Measurements from ENCODE around the gene LRRC4B. TPM values are rescaled to one million over a fixed set of nuclear protein-coding genes. Genes with fewer than 3 reads are reported as not detected.

LRRC4B gene
- total and polyA plus RNA-seq, 2 of the 8 experiments (the other 6 are each of a cell fraction or from before 2014, with no cell fraction given), result 13.4 to 21.2 TPM

DNA sequence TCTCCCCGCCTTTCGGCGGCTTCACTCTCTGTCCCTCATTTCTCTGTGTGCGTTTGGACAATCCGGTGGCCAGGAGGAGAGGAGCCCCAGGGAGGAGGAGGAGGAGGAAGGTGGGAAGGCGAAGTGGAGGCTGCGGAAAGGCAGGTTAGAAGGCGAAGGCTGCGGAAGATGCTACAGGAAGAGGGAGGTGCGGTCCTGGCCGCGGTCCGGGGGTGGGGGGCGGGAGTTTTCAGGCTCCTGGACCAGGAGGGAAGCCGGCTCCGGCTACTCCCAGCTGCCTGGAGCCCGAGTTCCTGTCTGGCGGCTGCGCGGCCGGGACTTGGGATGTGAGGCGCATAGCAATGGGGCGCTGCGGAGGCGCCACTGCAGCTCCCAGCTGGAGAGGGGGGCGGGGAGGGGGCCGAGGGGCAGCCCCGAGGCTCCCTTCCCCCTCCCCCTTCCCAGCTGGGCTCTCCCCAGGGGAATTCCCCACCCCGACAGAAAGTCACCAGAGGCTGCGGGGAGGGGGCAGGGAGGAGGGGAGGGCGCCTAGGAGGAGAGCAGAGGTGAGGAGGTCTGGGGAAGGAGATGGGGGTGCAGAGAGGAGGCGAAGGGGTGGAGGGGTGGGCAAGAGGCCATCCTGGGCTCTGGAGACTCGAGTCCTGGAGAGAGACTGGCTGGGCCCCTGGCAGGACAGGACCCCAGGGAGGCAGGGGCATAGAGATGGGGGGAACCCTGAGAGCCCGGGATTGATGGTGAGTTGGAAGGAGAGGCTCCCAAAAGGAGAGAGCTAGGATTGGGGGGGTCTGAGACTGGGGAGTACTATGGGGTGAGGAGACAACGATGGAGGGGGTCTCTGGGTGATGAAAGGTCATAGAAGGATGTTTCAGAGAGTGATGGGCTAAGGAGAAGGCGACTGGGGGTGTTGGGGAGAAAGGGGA, 2.0 kb downstream of the LRRC4B start:
- Histone ChIP-seq H2BK15ac (ENCODE audit: low read length) (no peak overlapping the region), H3K18ac (ENCODE audit: extremely low read depth, low read length) (no peak overlapping the region; the same call in none of the 2 replicates), H3K4me1 (replicated peaks in 1 of 4; ENCODE audit: control insufficient read depth in 3 of 4, insufficient read depth in 4 of 4, low read length in 3 of 4) (peaks cover 0 to 37% (median 20%) of the 10 kb centered on the region in 4 experiments; a peak in 6 of 7 replicates), H3K9ac (replicated peaks in 1 of 4; ENCODE audit: extremely low read depth in 1 of 4, low read depth in 3 of 4, low read length in 3 of 4) (no peak overlapping the region), H3K79me1 (ENCODE audit: low read depth, low read length) (peaks cover 6% of the 10 kb centered on the region; the same call in 1 of the 2 replicates), H2BK5ac (ENCODE audit: low read depth, low read length) (no peak overlapping the region), H2AFZ (ENCODE audit: low read length) (no peak overlapping the region), H3K14ac (ENCODE audit: insufficient read length) (no peak overlapping the region), H2BK120ac (replicated peaks; ENCODE audit: low read depth, low read length) (no peak overlapping the region), H3K27ac (ENCODE audit: low read depth, low read length) (no peak overlapping the region), H3K23me2 (ENCODE audit: low read depth, low read length) (peaks cover 13% of the 10 kb centered on the region; the same call in 1 of the 2 replicates), H3K56ac (replicated peaks; ENCODE audit: insufficient read length, low read depth, low read length) (no peak overlapping the region), H3K79me2 (ENCODE audit: control insufficient read depth in 1 of 2, insufficient read depth in 2 of 2, low read length in 2 of 2) (no peaks in the 10 kb centered on the region), H4K5ac (ENCODE audit: insufficient read length, low read depth, low read length) (no peak overlapping the region), H2BK12ac (ENCODE audit: low read depth, low read length) (peak overlapping the region; percentile 27; the same call in 1 of the 2 replicates), H4K91ac (replicated peaks; ENCODE audit: insufficient read length, low read length) (peak overlapping the region; percentile 73), H2BK20ac (ENCODE audit: low read length) (no peak overlapping the region), H3K4ac (replicated peaks; ENCODE audit: insufficient read length, low read depth, low read length) (no peak overlapping the region), H3K4me2 (ENCODE audit: insufficient read depth in 1 of 2, low read depth in 2 of 2, low read length in 2 of 2) (peak overlapping the region; percentile 59 to 73), H3K27me3 (replicated peaks in 1 of 4; ENCODE audit: control insufficient read depth in 3 of 4, extremely low read depth in 1 of 4, insufficient read depth in 3 of 4, low read length in 3 of 4) (peaks cover 5 to 49% (median 41%) of the 10 kb centered on the region in 4 experiments), H4K20me1 (replicated peaks in 1 of 2; ENCODE audit: control insufficient read depth in 1 of 2, insufficient read depth in 2 of 2, low read length in 2 of 2) (peaks cover 6 to 18% of the 10 kb centered on the region in 2 experiments), H3K9me3 (ENCODE audit: insufficient read depth in 2 of 2, low read depth in 1 of 2, low read length in 1 of 2) (no peaks in the 10 kb centered on the region), H2AK5ac (ENCODE audit: low read depth, low read length) (no peak overlapping the region), H3K23ac (ENCODE audit: insufficient read length) (no peak overlapping the region), H3K36me3 (ENCODE audit: control insufficient read depth in 2 of 4, insufficient read depth in 4 of 4, low read length in 3 of 4) (no peaks in the 10 kb centered on the region), H4K8ac (ENCODE audit: extremely low read depth, insufficient read depth, low read length) (peak overlapping the region; percentile 83; the same call in 1 of the 2 replicates), H3K4me3 (ENCODE audit: extremely low read depth in 1 of 4, insufficient read depth in 2 of 4, low read depth in 3 of 4, low read length in 4 of 4) (peak overlapping the region; percentile 14 to 57 (median 30); a peak in 6 of 8 replicates)
- CTCF ChIA-PET (ENCODE audit: partially characterized antibody), result interaction anchor here (0.6 to 1.7 kb wide), 3 partner anchors 11 to 149 kb away, joined by 3 to 19 read pairs (median 3); no protein-coding TSS in a partner anchor
- POLR2A ChIA-PET (ENCODE audit: partially characterized antibody), result interaction anchor here (0.8 to 1.2 kb wide), 3 partner anchors 10 to 127 kb away, joined by 3 to 5 read pairs (median 4); no protein-coding TSS in a partner anchor
- no peak for TF ChIP-seq JUN (IDR thresholded peaks at IDR 0.05; ENCODE audit: low read depth, low read length)
- 0 out of 2 replicates have a peak, but pooled peaks have one; percentile 12 for TF ChIP-seq NRF1 (IDR thresholded peaks at IDR 0.05; ENCODE audit: low read depth, low read length)
- TF ChIP-seq CTBP2 (IDR thresholded peaks at IDR 0.05; ENCODE audit: borderline replicate concordance, insufficient read depth, insufficient read length, low read length), result peak; percentile 53
- TF ChIP-seq RXRA (IDR thresholded peaks at IDR 0.05; ENCODE audit: insufficient read depth, low read depth, low read length), result no peak
- no peak for TF ChIP-seq TEAD4 (IDR thresholded peaks at IDR 0.05; ENCODE audit: low read depth, low read length)
- no peak for TF ChIP-seq CHD2 (IDR thresholded peaks at IDR 0.05; ENCODE audit: low read length)
- TF ChIP-seq EGR1 (IDR thresholded peaks at IDR 0.05; ENCODE audit: borderline replicate concordance, low read depth, low read length), result peak; percentile 7; the same call in 1 of the 2 replicates
- TF ChIP-seq, protein P1, sequence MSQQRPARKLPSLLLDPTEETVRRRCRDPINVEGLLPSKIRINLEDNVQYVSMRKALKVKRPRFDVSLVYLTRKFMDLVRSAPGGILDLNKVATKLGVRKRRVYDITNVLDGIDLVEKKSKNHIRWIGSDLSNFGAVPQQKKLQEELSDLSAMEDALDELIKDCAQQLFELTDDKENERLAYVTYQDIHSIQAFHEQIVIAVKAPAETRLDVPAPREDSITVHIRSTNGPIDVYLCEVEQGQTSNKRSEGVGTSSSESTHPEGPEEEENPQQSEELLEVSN (IDR thresholded peaks at IDR 0.05), result peak; percentile 7; the same call in 1 of the 2 replicates
- TF ChIP-seq CREB1 (IDR thresholded peaks at IDR 0.05), result peak; percentile 26; the same call in 1 of the 2 replicates
- TF ChIP-seq TAF1 (IDR thresholded peaks at IDR 0.05; ENCODE audit: low read depth, low read length), result 0 out of 2 replicates have a peak, but pooled peaks have one; percentile 23
- WGBS, 2 experiments (ENCODE audit: extremely low coverage in 1 of 2, insufficient coverage in 1 of 2, insufficient read length in 1 of 2, insufficient replicate concordance in 2 of 2, low coverage in 1 of 2, low lambda C conversion rate in 2 of 2, missing lambda C conversion rate in 1 of 2), result 41% methylated on average over 3 of the region's 36 CpGs; no CpG with 5 or more reads in 1 of the 2 experiments
- no peak for FAIRE-seq
- peak in 1 of 2 experiments; percentile 70 for DNase-seq (ENCODE audit: low read depth in 1 of 2, low spot score in 2 of 2)
